Kidney (tissue), 14 donors: ENCODE results near the gene CCS. TPM values are rescaled to one million over a fixed set of nuclear protein-coding genes. Genes with fewer than 3 reads are reported as not detected.

ENCODE experiments used
- DNase-seq, 5 donors: peaks; one replicate each; pipeline ENCODE4 v3.0.0-alpha.2; 2013 to 2020
- FAIRE-seq: peaks from 2 replicates; lab custom pipeline; 2012; peaks lifted over from hg19 to GRCh38; lab: Jason Lieb, UNC
- H3K27ac ChIP-seq, 2 donors: one replicate each; pipeline ENCODE4 v1.7.0; 2013; ENCODE audit warnings: low read depth in 2 of 2, low read length in 2 of 2, inconsistent platforms in 1 of 2
- H3K27me3 ChIP-seq: one replicate; pipeline ENCODE4 v1.7.1; 2013; ENCODE audit warnings: low read length, inconsistent platforms; ENCODE audit not compliant: control insufficient read depth, insufficient read depth
- H3K36me3 ChIP-seq, 3 donors: one replicate each; pipeline versions ENCODE4 v1.7.0 to v1.7.1; 2013; ENCODE audit warnings: low read length in 3 of 3, control low read depth in 1 of 3, inconsistent platforms in 1 of 3; ENCODE audit not compliant: insufficient read depth in 3 of 3, control insufficient read depth in 2 of 3
- H3K4me1 ChIP-seq, 3 donors: one replicate each; pipeline versions ENCODE4 v1.7.0 to v1.7.1; 2013; ENCODE audit warnings: low read length in 3 of 3, inconsistent platforms in 1 of 3, low read depth in 1 of 3; ENCODE audit not compliant: control insufficient read depth in 2 of 3, insufficient read depth in 2 of 3
- H3K4me3 ChIP-seq, 3 donors: one replicate each; pipeline versions ENCODE4 v1.7.0 to v1.8.1; 2013; ENCODE audit warnings: low read length in 3 of 3, control low read depth in 1 of 3, inconsistent platforms in 1 of 3
- H3K9ac ChIP-seq, 3 donors: one replicate each; pipeline versions ENCODE4 v1.7.0 to v1.7.1; 2013; ENCODE audit warnings: low read length in 3 of 3, control low read depth in 1 of 3, inconsistent platforms in 1 of 3
- H3K9me3 ChIP-seq, 3 donors: one replicate each; pipeline versions ENCODE4 v1.7.0 to v1.7.1; 2013; ENCODE audit warnings: low read length in 3 of 3, control low read depth in 1 of 3, inconsistent platforms in 1 of 3; ENCODE audit not compliant: control insufficient read depth in 2 of 3, insufficient read depth in 1 of 3
- intact Hi-C: fragments of 100-400 bp; cut with DNase I; formaldehyde crosslinking; loops from one replicate; pipeline ENCODE4 v1.11.1; 2022
- polyA plus RNA-seq: library from polyadenylated mRNA; stranded (reverse); fragments of 350-450 nt; fragmentation: Illumina TruSeq; extraction: RNeasy Lipid Tissue Mini Kit (QIAGEN cat#74804); gene quantifications from one replicate; pipeline ENCODE4 v1.2.3, GENCODE V29; 2014; ENCODE audit warnings: low read depth, low replicate concordance; ENCODE audit not compliant: insufficient read depth
- total RNA-seq: library from RNA; stranded (reverse); fragmentation: NEBNext Ultra II Directional; extraction: Animal tissue kit (Norgen Biotek cat#: 25700); gene quantifications from one replicate; pipeline ENCODE4 v1.2.1, GENCODE V29; 2021
- TF ChIP-seq, protein P1 (sequence below): IDR thresholded peaks from 3 replicates; pipeline ENCODE4 v1.5.1; 2012; ENCODE audit warnings: mild to moderate bottlenecking, moderate library complexity, borderline replicate concordance; ENCODE audit not compliant: insufficient read depth; ENCODE audit errors: extremely low read depth
- donor health status: control.
- donor health status: control.
- donor health status: control.
- donor health status: control.
- donor health status: control.
- donor health status: DM: yes; HTN: yes; CAD: no.
- donor health status: Normal renal cell carcinoma (clear cell type).

CCS gene
- total and polyA plus RNA-seq, 2 donors from 2014 or later = 40.7 to 78.7 TPM

DNA sequence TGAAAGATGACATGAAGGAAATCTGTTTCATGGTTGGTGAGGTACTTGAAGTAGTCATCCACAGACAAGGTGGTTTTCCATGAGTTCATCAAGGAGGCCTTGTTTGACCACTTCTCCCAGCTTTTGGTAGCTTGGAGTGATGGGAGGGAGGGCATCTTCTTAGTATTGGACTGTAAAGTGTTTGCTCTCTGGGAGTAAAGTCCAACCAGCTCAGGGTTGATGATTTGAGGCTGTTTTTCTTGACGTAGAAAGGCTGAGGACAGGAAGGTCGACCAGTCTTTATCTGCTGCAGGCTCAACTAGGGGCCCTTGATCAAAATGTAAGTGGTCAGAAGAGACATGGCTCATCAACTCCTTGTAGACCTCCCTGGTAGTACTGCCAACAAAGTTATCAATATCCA, 1.8 kb upstream of the CCS start:
- DNase-seq (no peak), FAIRE-seq (no peak)
- H3K27me3 ChIP-seq = no peaks in the 10 kb centered on the region
- H3K9ac ChIP-seq = no peak overlapping the region
- no peaks in the 10 kb centered on the region for H3K36me3 ChIP-seq
- peaks cover 0 to 24% (median 20%) of the 10 kb centered on the region in 3 donors for H3K4me1 ChIP-seq
- no peak overlapping the region for H3K27ac ChIP-seq
- no peak overlapping the region for H3K4me3 ChIP-seq
- TF ChIP-seq, protein P1, sequence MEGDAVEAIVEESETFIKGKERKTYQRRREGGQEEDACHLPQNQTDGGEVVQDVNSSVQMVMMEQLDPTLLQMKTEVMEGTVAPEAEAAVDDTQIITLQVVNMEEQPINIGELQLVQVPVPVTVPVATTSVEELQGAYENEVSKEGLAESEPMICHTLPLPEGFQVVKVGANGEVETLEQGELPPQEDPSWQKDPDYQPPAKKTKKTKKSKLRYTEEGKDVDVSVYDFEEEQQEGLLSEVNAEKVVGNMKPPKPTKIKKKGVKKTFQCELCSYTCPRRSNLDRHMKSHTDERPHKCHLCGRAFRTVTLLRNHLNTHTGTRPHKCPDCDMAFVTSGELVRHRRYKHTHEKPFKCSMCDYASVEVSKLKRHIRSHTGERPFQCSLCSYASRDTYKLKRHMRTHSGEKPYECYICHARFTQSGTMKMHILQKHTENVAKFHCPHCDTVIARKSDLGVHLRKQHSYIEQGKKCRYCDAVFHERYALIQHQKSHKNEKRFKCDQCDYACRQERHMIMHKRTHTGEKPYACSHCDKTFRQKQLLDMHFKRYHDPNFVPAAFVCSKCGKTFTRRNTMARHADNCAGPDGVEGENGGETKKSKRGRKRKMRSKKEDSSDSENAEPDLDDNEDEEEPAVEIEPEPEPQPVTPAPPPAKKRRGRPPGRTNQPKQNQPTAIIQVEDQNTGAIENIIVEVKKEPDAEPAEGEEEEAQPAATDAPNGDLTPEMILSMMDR = no peak
- no peaks in the 10 kb centered on the region for H3K9me3 ChIP-seq
- intact Hi-C loops = no loop called here

DNA sequence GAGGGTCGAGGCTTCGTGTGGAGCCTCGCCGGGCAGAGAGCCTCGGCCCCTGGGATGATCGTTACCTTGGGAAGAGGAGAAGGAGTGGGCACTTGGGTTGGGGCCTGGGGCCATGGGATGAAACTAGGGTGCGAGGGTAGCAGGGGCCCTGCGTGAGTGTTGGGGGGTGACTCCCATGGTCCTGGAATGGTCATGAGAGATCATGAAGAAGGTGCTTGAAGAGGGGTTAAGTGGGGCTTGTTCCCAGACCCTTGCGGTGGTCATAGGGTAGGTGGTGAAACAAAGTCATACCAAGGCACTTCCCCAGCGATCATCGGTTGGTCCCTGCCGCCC, 284 bp downstream of the CCS start:
- no peak for DNase-seq
- no peaks in the 10 kb centered on the region for H3K36me3 ChIP-seq
- peak overlapping the region; percentile 45 to 81 for H3K27ac ChIP-seq

DNA sequence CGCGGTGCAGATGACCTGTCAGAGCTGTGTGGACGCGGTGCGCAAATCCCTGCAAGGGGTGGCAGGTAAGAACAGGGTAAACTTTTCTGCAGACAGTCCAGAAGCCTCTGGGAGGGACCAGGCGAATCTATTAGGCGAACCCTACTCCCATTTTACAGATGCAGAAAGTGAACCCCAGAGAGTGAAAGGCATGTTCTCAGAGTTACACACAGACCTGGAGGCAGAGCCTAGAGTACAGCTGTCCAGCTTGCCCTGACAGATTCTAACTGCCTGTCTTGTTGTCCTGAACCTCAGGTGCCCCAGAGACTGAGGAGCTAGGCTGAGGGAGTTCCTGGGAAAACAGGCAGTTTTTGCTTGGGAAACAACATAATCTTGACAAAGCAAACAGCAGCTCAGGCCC, 665 bp downstream of the CCS start:
- H3K36me3 ChIP-seq = no peaks in the 10 kb centered on the region
- intact Hi-C loops = no loop called here
- H3K4me3 ChIP-seq = peak overlapping the region; percentile 68 to 90 (median 70)
- no peaks in the 10 kb centered on the region for H3K9me3 ChIP-seq
- H3K27me3 ChIP-seq = no peaks in the 10 kb centered on the region
- peaks cover 0 to 24% (median 20%) of the 10 kb centered on the region in 3 donors for H3K4me1 ChIP-seq
- peak overlapping the region; percentile 30 to 90 (median 81) for H3K9ac ChIP-seq
- no peak for DNase-seq
- no peak overlapping the region for H3K27ac ChIP-seq
- TF ChIP-seq, protein P1 = no peak
- no peak for FAIRE-seq

More for the DNA sequence above, 284 bp downstream of the CCS start:
- Histone ChIP-seq H3K4me3 (peak overlapping the region; percentile 68 to 90 (median 70)), H3K4me1 (peaks cover 0 to 24% (median 20%) of the 10 kb centered on the region in 3 donors), H3K27me3 (no peaks in the 10 kb centered on the region), H3K9me3 (no peaks in the 10 kb centered on the region), H3K9ac (peak overlapping the region; percentile 30 to 90 (median 81))
- intact Hi-C loops = no loop called here
- TF ChIP-seq, protein P1 = no peak
- FAIRE-seq = no peak
